Stimulated activated CD4-positive, alpha-beta T cell treated with anti-CD3 and anti-CD28 coated beads, Interleukin-15, amount 100 ng/mL, for 1 hour (primary cell): ENCODE measurements around the gene EMC9.
A peak's percentile ranks its signal among the peaks of the same experiment; 100 is the strongest.

Source experiments
- DNase-seq, 2 donors: peaks; one replicate each; pipeline ENCODE4 v3.0.0-alpha.2; 2020; ENCODE audit warnings: low read depth in 1 of 2, low spot score in 1 of 2

The EMC9 gene

GRCh38 chr14:24177041-24177825, 35.8 kb upstream of the EMC9 start:
- DNase-seq, result no peak

DNA sequence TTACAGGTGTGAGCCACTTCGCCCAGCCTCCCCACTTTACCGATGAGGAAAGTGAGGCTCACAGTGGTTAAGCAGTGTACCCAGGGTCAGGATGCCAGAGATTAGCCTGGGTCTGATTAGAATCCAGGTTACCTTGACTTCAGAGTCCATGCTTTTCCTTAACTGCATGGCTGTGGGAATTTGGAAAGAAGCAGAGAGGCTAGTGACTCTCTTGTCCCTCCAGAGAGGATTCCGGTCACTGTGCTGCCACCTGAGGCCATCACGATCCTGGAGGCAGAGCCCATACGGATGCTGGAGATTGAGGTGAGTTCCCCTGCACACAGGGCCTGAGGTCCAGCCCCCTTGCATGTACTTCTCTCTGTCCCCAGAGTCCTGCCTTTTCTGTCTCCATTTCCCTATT, 35.2 kb upstream of the EMC9 start:
- no peak for DNase-seq

DNA sequence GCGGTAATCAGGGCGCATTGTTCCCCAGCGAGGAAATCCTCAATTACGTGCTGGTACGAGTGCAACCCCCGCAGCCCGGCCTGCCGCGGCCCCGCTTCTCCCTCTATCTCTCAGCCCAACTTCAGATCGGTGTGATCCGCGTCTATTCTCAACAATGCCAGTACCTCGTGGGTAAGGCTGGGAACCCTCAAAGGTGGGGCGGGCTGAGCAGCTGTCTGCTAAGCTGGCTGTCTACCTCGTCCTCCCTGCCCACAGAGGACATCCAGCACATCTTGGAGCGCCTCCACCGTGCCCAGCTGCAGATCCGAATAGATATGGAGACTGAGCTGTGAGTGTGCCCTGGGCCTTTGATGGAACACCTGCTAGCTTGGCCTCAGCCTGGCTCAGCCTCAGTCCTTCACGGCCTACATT, 31.5 kb upstream of the EMC9 start:
- DNase-seq, result no peak

DNA sequence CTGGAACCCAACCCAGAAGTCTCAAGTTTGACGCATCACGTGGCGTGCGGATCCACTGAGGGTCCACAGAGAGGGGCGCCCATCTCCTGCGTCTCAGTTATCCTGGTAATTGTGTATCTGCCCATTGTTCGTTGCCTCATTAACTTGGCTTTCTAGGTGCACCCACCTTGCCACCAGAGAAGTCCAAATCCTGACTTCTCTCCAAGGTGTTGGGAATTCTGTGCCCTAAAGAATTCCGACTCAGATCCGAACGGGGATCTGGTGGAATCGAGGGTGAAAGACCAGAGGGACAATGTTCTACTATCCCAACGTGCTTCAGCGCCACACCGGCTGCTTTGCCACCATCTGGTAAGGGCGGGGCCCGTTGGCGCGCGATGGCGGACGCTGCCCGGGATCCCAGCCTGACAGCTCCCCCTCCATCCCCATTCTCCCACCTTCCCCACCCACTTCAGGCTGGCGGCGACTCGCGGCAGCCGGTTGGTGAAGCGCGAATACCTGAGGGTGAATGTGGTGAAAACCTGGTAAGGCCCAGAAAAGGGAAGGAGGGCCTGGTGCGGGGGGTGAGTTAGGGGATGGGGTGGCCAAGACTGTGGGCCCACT, 31.0 kb upstream of the EMC9 start:
- no peak for DNase-seq

DNA sequence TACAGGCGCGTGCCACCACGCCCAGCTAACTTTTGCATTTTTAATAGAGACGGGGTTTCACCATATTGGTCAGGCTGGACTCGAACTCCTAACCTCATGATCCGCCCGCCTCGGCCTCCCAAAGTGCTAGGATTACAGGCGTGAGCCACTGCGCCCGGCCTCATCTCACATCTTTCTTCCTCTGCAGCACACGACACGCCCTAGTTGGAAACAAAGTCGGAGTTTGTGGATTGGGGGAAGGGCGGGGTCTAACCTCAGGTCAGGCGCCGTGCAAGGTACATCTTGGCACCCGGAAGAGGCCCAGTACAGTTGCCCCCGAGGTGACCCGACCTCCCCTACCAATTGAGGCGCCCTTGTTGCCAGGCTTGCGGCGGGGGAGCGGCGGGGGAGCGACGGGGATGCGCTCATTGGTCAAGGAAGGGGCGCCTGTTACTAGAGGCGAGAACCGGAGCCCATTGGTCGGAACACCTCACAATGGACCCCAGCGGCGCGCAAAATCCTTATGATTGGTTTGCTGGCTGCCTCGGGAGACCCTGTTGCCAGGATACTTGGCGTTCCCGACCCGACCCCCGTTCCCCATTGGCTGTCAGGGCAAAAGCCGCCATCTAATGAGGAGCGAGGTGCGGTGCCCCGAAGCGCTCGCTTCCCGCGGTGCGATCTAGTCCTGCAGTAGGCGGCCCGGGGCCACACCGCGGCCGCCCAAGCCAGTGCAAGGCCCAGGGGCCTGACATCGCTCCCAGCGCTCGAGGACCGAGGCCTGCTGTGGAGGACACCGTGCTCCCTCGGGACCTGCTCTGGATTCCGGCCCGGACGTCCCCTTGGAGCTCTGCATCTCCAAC, 30.2 kb upstream of the EMC9 start, which contains the start of gene REC8:
REC8 (plus strand) TSS at position 659 of the 839 bp plus-strand sequence. CDS start 473 bp downstream, outside the sequence.
- DNase-seq, result peak; percentile 41 to 47

DNA sequence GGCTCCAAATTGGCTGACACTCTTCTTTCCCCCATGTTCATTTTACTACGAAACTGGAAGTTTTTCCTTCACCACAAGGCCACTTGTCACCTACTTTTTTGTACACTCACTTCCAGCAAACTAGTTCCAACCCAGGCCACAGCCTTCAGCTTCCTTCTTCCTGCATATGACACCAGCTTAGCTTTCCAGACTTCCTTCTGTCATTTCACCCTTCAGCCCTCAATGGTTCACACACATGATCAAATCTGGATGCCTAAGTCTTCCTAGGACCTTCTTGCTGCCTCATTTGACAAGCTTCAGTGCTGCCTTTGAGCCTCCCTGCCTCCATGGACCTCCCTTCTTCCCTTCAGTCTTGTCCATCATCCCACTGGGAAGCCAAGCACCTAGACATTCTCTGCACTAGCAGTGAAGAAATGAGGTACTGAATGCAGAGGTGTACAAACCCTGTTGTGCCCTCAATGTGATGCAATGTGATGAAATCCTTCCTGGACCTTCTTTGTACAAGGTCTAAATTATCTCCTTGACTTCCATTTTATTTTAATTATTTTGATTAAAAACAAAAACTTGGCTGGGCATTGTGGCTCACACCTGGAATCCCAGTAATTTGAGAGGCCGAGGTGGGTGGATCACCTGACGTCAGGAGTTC, 26.2 kb upstream of the EMC9 start:
- DNase-seq, result no peak

- no peak for DNase-seq
These were observed 24.4 kb upstream of the EMC9 start for GRCh38 chr14:24165785-24166184.

- no peak for DNase-seq
These were observed 23.2 kb upstream of the EMC9 start for GRCh38 chr14:24164518-24164991.

GRCh38 chr14:24162093-24162492, 20.7 kb upstream of the EMC9 start:
- DNase-seq, result no peak

GRCh38 chr14:24160850-24161804, 19.7 kb upstream of the EMC9 start, which contains the start of gene IRF9:
Gene IRF9, plus strand, starts transcription at chr14:24161265. Its CDS starts 880 bp downstream, at chr14:24162145.
- DNase-seq, result peak; percentile 95 to 96

DNA sequence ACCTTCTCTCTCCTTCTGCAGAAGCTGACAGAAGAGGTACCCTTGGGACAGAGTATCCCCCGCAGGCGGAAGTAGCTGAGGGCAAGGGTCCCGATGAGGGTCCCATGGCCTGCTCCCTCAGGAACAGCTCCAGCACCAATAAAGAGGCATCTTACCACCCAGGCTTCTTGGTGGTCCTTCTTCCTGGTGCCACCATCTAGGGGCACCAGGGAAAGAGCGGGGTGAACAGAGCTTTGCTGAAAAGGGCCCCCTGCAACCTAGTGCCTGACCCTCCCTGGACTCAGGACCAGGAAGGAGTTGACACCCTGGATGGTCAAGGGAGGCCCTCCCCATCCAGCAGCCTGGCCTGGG, 19.1 kb upstream of the EMC9 start:
- no peak for DNase-seq

DNA sequence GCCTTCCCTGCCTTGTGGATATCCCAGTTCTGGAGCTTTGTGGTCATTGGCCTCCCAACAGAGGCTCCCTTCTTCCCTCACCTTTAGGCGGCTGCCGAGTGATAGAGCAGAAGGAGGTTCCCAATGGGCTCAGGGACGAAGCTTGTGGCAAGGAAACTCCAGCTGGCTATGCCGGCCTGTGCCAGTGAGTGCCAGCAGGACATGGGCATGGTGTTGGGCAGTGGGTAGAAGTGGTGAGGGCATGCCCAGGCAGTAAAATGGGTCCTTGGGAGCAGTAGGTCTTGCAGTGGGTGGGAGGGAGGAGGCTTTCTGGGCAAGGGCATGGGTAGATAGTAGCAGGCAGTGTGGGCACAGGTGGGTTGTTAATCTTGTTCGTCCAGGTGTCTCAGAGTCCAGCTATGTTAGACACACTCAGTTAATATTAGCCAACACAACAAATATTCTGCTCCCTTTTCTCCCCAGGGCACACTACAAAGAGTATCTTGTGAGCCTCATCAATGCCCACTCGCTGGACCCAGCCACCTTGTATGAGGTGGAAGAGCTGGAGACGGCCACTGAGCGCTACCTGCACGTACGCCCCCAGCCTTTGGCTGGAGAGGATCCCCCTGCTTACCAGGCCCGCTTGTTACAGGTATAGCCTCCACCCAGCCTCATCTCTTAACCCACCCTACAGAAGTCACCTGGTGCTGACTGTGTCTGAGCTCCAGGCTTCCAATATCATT, 18.5 kb upstream of the EMC9 start:
- no peak for DNase-seq

DNA sequence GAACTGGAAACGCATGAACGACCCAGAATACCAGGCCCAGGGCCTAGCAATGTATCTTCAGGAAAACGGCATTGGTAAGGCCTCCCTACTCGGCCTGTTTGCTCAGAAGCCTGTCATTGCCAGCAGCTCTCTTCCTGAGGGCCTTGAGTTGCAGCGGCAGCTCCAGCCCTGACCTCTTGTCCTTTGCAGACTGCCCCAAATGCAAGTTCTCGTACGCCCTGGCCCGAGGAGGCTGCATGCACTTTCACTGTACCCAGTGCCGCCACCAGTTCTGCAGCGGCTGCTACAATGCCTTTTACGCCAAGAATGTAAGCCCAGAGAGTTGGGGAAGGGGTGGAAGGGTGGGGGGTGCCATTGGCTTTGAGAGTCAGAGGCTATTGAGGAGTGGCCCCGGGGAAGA, 15.9 kb upstream of the EMC9 start:
- no peak for DNase-seq

DNA sequence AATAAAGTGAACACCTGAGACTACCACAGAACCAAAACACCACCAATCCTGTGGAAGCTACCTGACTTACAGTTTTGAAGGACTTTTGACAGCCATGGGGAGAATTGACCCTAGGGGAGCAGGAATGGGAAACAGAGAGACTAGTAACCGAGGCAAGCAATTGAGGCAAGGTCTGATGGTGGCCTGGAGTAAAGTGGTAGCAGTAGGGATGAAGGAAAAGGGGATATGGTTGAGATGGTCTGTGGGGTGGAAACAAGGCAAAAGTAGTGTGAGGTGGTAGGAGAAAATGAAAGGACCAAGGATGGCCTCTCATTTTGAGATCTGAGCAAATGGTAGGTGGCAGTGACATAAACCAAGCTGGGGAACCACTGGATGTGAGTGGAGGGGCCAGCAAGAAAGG, 15.4 kb upstream of the EMC9 start:
- DNase-seq, result no peak

DNA sequence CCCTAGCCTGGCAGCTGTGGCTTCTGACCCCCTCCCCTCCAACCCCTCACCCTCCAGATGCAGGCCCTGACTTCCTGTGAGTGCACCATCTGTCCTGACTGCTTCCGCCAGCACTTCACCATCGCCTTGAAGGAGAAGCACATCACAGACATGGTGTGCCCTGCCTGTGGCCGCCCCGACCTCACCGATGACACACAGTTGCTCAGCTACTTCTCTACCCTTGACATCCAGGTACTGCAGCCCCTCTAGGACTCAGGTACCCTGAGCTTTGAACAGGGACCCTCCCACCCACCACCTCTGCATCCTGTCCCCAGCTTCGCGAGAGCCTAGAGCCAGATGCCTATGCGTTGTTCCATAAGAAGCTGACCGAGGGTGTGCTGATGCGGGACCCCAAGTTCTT, 13.7 kb upstream of the EMC9 start:
- DNase-seq, result no peak

DNA sequence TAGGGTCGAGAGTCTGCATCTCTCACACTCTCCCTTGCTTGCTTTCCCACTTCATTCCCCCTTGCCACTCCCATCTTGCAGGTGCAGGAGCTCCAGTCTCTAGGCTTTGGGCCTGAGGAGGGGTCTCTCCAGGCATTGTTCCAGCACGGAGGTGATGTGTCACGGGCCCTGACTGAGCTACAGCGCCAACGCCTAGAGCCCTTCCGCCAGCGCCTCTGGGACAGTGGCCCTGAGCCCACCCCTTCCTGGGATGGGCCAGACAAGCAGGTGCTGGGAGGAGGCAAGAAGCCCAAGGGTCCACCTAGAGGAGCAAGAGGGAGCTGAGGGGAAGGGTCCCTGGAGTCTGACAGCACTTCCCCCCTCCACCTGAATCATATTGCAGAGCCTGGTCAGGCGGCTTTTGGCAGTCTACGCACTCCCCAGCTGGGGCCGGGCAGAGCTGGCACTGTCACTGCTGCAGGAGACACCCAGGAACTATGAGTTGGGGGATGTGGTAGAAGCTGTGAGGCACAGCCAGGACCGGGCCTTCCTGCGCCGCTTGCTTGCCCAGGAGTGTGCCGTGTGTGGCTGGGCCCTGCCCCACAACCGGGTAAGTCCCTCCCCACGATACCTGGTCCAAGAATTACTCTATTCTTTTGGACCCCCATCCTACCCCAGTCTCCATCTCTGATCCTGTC, 10.2 kb upstream of the EMC9 start:
- no peak for DNase-seq

GRCh38 chr14:24150993-24151392, 9.6 kb upstream of the EMC9 start:
- DNase-seq, result no peak

DNA sequence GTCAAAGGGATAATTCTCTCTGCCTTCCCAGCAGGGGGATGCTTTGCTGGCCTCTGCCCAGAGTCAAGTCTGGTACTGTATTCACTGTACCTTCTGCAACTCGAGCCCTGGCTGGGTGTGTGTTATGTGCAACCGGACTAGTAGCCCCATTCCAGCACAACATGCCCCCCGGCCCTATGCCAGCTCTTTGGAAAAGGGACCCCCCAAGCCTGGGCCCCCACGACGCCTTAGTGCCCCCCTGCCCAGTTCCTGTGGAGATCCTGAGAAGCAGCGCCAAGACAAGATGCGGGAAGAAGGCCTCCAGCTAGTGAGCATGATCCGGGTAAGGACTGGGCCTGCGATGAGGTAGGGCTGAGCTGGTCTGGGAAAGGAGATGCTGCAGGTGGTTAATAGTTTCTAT, 9.2 kb upstream of the EMC9 start:
- DNase-seq, result no peak

DNA sequence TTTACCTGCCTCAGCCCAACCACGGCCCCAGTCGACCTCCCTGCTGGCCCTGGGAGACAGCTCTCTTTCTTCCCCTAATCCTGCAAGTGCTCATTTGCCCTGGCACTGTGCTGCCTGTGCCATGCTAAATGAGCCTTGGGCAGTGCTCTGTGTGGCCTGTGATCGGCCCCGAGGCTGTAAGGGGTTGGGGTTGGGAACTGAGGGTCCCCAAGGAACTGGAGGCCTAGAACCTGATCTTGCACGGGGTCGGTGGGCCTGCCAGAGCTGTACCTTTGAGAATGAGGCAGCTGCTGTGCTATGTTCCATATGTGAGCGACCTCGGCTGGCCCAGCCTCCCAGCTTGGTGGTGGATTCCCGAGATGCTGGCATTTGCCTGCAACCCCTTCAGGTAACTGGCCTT, 8.7 kb upstream of the EMC9 start:
- no peak for DNase-seq
